Prostate gland (tissue), 2 donors: ENCODE results near the gene MBOAT7. TPM values are rescaled to one million over a fixed set of nuclear protein-coding genes. Genes with fewer than 3 reads are reported as not detected.

Experiments
- DNase-seq: peaks from one replicate; pipeline ENCODE4 v3.0.0-alpha.2; 2019; ENCODE audit warnings: low spot score
- H3K27ac ChIP-seq, 2 donors: fragments of 200-600 bp; sonication (generic); 2 replicates each; pipeline ENCODE4 v1.5.1; 2017 to 2019
- H3K27me3 ChIP-seq: fragments of 200-600 bp; sonication (generic); replicated peaks from 2 replicates; pipeline ENCODE4 v1.5.1; 2019; ENCODE audit not compliant: insufficient read depth
- H3K36me3 ChIP-seq, 2 donors: fragments of 200-600 bp; sonication (generic); 1 replicate in 1 of 2; 2 replicates in 1 of 2; pipeline versions ENCODE4 v1.5.1 to v1.8.1; 2017 to 2019
- H3K4me1 ChIP-seq: fragments of 200-600 bp; sonication (generic); replicated peaks from 2 replicates; pipeline ENCODE4 v1.5.1; 2019
- H3K4me3 ChIP-seq, 2 donors: fragments of 200-600 bp; sonication (generic); 2 replicates each; pipeline ENCODE4 v1.5.1; 2017 to 2019
- H3K9me3 ChIP-seq: fragments of 200-600 bp; sonication (generic); 2 replicates; pipeline ENCODE4 v1.5.1; 2017
- CTCF ChIP-seq, 4 experiments: fragments of 200-600 bp in 2 of 4; fragments of 450-650 bp in 2 of 4; sonication (generic) in 2 of 4; IDR thresholded peaks; 1 replicate in 3 of 4; 2 replicates in 1 of 4; pipeline ENCODE4 v1.5.1; 2016 to 2019; ENCODE audit warnings: antibody characterized with exemption in 4 of 4, mild to moderate bottlenecking in 2 of 4, moderate library complexity in 2 of 4
- POLR2A ChIP-seq: fragments of 450-650 bp; IDR thresholded peaks from one replicate; pipeline ENCODE4 v1.6.1; 2016; ENCODE audit warnings: antibody characterized with exemption, mild to moderate bottlenecking
- POLR2AphosphoS5 ChIP-seq: sonication (generic); formaldehyde crosslinking; IDR thresholded peaks from one replicate; pipeline ENCODE4 v1.6.1; 2017; ENCODE audit warnings: antibody characterized with exemption
- WGBS: methylation state at CpG from one replicate; pipeline ENCODE4 v1.1.5; 2018; 5-methylcytosine and 5-hydroxymethylcytosine counted together
- intact Hi-C: fragments of 100-400 bp; cut with DNase I; formaldehyde crosslinking; loops from one replicate; pipeline ENCODE4 v1.14.2; 2022
- total RNA-seq, 2 donors: library from RNA; depleted of rRNA; stranded (reverse); fragments of >200 nt; gene quantifications; one replicate each; pipeline ENCODE4 v1.1.0, GENCODE V29; 2016

MBOAT7 gene
- total RNA-seq, 2 donors from 2014 or later = 91.7 to 430 TPM

- Histone ChIP-seq H3K27me3 (no peaks in the 10 kb centered on the region), H3K4me3 (peak overlapping the region; percentile 29 to 38), H3K4me1 (peaks cover 26% of the 10 kb centered on the region), H3K9me3 (no peaks in the 10 kb centered on the region), H3K36me3 (no peaks in the 10 kb centered on the region), H3K27ac (peak overlapping the region; percentile 76 to 84)
- no peak for TF ChIP-seq CTCF (IDR thresholded peaks at IDR 0.05)
- TF ChIP-seq POLR2A = peak; percentile 2
- no peak for DNase-seq
- WGBS = 73% methylated on average over 14 of the region's 14 CpGs
- intact Hi-C loops = no loop called here
Observed at GRCh38 chr19:54162884-54163283, 26.5 kb downstream of the MBOAT7 start.

- TF ChIP-seq CTCF (IDR thresholded peaks at IDR 0.05) = no peak
- peak; percentile 75 for TF ChIP-seq POLR2AphosphoS5
- TF ChIP-seq POLR2A = peak; percentile 10
- Histone ChIP-seq H3K4me3 (peak overlapping the region; percentile 29 to 38), H3K9me3 (no peaks in the 10 kb centered on the region), H3K36me3 (no peaks in the 10 kb centered on the region), H3K27ac (peak overlapping the region; percentile 76 to 84), H3K4me1 (peaks cover 26% of the 10 kb centered on the region), H3K27me3 (no peaks in the 10 kb centered on the region)
- whole genome bisulfite sequencing = 3% methylated on average over 34 of the region's 35 CpGs
- DNase-seq = peak; percentile 89
- intact Hi-C loops = no loop called here
Observed at GRCh38 chr19:54162241-54162805, 27.1 kb downstream of the MBOAT7 start.

- TF ChIP-seq POLR2AphosphoS5 (no peak), CTCF (IDR thresholded peaks at IDR 0.05) (no peak), POLR2A (no peak)
- Histone ChIP-seq H3K4me1 (peaks cover 26% of the 10 kb centered on the region), H3K36me3 (peaks cover 0 to 6% of the 10 kb centered on the region in 2 donors), H3K9me3 (no peaks in the 10 kb centered on the region), H3K4me3 (no peak overlapping the region), H3K27ac (peak overlapping the region; percentile 88 to 90), H3K27me3 (no peaks in the 10 kb centered on the region)
- 26% methylated on average over 13 of the region's 13 CpGs for WGBS
- intact Hi-C loops = loop anchor here (2.0 kb wide), 1 partner anchor 30 kb away; the partner anchor contains the start of gene TSEN34
- DNase-seq = no peak
Observed at GRCh38 chr19:54160854-54161253, 28.5 kb downstream of the MBOAT7 start.

- TF ChIP-seq CTCF (IDR thresholded peaks at IDR 0.05) = no peak
- TF ChIP-seq POLR2AphosphoS5 = no peak
- no peak for TF ChIP-seq POLR2A
- intact Hi-C loops = loop anchor here (2.0 kb wide), 1 partner anchor 31 kb away; the partner anchor contains the start of gene TSEN34
- peak overlapping the region; percentile 88 to 90 for H3K27ac ChIP-seq
- H3K4me1 ChIP-seq = peaks cover 26% of the 10 kb centered on the region
- H3K4me3 ChIP-seq = peak overlapping the region; percentile 33 to 39
- 0% methylated on average over 28 of the region's 28 CpGs for WGBS
- H3K36me3 ChIP-seq = peaks cover 3 to 6% of the 10 kb centered on the region in 2 donors
- no peak for DNase-seq
- no peaks in the 10 kb centered on the region for H3K9me3 ChIP-seq
- H3K27me3 ChIP-seq = no peaks in the 10 kb centered on the region
Observed at GRCh38 chr19:54160182-54160811, 29.1 kb downstream of the MBOAT7 start.
